Measurements from ENCODE around the gene SH3TC1. TPM values are rescaled to one million over a fixed set of nuclear protein-coding genes. Genes with fewer than 3 reads are reported as not detected.
A peak's percentile ranks its signal among the peaks of the same experiment; 100 is the strongest.

The SH3TC1 gene
- total RNA-seq: 10 to 100 TPM; 15.0 to 78.6 (median 41.4) TPM

DNA sequence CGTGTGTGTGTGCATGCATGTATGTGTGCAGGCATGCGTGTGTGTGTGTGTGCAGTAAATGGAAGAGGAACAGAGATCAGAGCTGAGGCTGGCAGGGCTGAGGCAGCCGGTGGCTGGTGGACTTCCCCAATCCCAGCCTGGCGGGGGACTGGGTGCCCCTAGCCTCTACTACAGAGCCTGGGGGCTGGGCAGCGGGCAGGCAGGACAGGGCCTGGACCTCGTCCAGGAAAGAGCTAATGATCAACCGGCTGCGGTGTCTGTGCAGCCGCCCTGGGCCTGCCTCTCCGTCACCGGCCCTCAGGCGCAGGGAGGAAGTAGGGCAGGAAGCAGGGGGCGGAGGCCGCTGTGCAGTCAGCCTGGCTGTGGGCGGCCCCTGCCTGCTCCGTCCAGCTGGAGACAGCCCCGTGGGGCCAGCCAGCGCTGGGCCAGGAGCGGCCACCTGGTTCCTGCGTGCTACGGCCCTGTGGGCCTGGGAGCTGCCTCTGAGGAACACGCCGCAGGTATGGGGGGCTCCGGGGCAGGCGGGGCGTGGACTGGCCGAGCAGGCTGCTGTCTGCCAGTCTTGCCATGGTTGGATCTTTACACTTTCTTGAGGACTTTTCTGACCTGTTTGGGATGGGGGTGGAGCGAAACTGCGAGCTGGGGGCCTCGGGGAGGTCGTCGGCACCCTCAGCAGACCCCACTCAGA lies at the start of gene SH3TC1:
Gene SH3TC1 (plus strand): TSS at position 385 of the 688 bp plus-strand sequence. CDS start 5,905 bp downstream, outside the sequence.
- no peaks in the 10 kb centered on the region for H3K9me3 ChIP-seq
- H3K27ac ChIP-seq: peak within 1 kb of the TSS; percentile 76 to 87 (median 80)
- in situ Hi-C loops (cut with MboI; ENCODE audit: low pct_ligation_motif_present in 1 of 4, low pct_unique_long_range_greater_than_20kb in 1 of 4, low sequenced_read_pairs in 3 of 4) (no loop called here), intact Hi-C loops (cut with DNase I; ENCODE audit: low total_unique reads) (no loop called here)
- TF ChIP-seq POLR2AphosphoS5 (IDR thresholded peaks at IDR 0.05) (peak; percentile 81 to 86 (median 83)), POLR2A (IDR thresholded peaks at IDR 0.05) (peak; percentile 81), EP300 (IDR thresholded peaks at IDR 0.05; ENCODE audit: low read depth) (no peak)
- TF ChIP-seq, protein P1, sequence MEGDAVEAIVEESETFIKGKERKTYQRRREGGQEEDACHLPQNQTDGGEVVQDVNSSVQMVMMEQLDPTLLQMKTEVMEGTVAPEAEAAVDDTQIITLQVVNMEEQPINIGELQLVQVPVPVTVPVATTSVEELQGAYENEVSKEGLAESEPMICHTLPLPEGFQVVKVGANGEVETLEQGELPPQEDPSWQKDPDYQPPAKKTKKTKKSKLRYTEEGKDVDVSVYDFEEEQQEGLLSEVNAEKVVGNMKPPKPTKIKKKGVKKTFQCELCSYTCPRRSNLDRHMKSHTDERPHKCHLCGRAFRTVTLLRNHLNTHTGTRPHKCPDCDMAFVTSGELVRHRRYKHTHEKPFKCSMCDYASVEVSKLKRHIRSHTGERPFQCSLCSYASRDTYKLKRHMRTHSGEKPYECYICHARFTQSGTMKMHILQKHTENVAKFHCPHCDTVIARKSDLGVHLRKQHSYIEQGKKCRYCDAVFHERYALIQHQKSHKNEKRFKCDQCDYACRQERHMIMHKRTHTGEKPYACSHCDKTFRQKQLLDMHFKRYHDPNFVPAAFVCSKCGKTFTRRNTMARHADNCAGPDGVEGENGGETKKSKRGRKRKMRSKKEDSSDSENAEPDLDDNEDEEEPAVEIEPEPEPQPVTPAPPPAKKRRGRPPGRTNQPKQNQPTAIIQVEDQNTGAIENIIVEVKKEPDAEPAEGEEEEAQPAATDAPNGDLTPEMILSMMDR (IDR thresholded peaks at IDR 0.05): no peak
- no peaks in the 10 kb centered on the region for H3K27me3 ChIP-seq
- H3K36me3 ChIP-seq: no peaks in the 10 kb centered on the region
- peak; percentile 92 for DNase-seq
- H3K4me3 ChIP-seq: peak within 1 kb of the TSS; percentile 13 to 52 (median 32)
- WGBS, 2 donors (ENCODE audit: low coverage in 1 of 2): 11 to 40% methylated on average over 1 to 14 of the region's 32 CpGs
- H3K4me1 ChIP-seq: peaks cover 6 to 26% (median 24%) of the 10 kb centered on the region in 4 donors

GRCh38 chr4:8149664-8150063 lies 49.4 kb upstream of the SH3TC1 start:
- H3K27me3 ChIP-seq: no peaks in the 10 kb centered on the region
- peaks cover 0 to 12% (median 0%) of the 10 kb centered on the region in 4 donors for H3K4me1 ChIP-seq
- TF ChIP-seq EP300 (IDR thresholded peaks at IDR 0.05; ENCODE audit: low read depth) (no peak), POLR2AphosphoS5 (IDR thresholded peaks at IDR 0.05) (no peak), POLR2A (IDR thresholded peaks at IDR 0.05) (no peak)
- TF ChIP-seq, protein P1 (IDR thresholded peaks at IDR 0.05): no peak
- no peaks in the 10 kb centered on the region for H3K9me3 ChIP-seq
- H3K36me3 ChIP-seq: no peaks in the 10 kb centered on the region
- no peak for DNase-seq
- no peak overlapping the region for H3K27ac ChIP-seq
- H3K4me3 ChIP-seq: no peak overlapping the region
- 67 to 78% methylated on average over 1 to 7 of the region's 7 CpGs for WGBS, 2 donors (ENCODE audit: low coverage in 1 of 2)
- intact Hi-C loops (cut with DNase I; ENCODE audit: low total_unique reads) (no loop called here), in situ Hi-C loops (cut with MboI; ENCODE audit: low pct_ligation_motif_present in 1 of 4, low pct_unique_long_range_greater_than_20kb in 1 of 4, low sequenced_read_pairs in 3 of 4) (loop anchor here in 1 of 4 donors (25.0 kb wide), 1 partner anchor 263 kb away; no protein-coding TSS in a partner anchor)

- intact Hi-C loops (cut with DNase I; ENCODE audit: low total_unique reads) (no loop called here), in situ Hi-C loops (cut with MboI; ENCODE audit: low pct_ligation_motif_present in 1 of 4, low pct_unique_long_range_greater_than_20kb in 1 of 4, low sequenced_read_pairs in 3 of 4) (loop anchor here in 1 of 4 donors (25.0 kb wide), 1 partner anchor 262 kb away; no protein-coding TSS in a partner anchor)
- H3K36me3 ChIP-seq: no peaks in the 10 kb centered on the region
- peaks cover 0 to 6% (median 0%) of the 10 kb centered on the region in 4 donors for H3K4me1 ChIP-seq
- no peak overlapping the region for H3K4me3 ChIP-seq
- no peak for TF ChIP-seq EP300 (IDR thresholded peaks at IDR 0.05; ENCODE audit: low read depth)
- TF ChIP-seq POLR2AphosphoS5 (IDR thresholded peaks at IDR 0.05): no peak
- TF ChIP-seq POLR2A (IDR thresholded peaks at IDR 0.05): no peak
- TF ChIP-seq, protein P1 (IDR thresholded peaks at IDR 0.05): no peak
- DNase-seq: no peak
- H3K27ac ChIP-seq: no peak overlapping the region
- H3K9me3 ChIP-seq: no peaks in the 10 kb centered on the region
- WGBS, 2 donors (ENCODE audit: low coverage in 1 of 2): 75 to 76% methylated on average over 8 to 29 of the region's 29 CpGs
- H3K27me3 ChIP-seq: no peaks in the 10 kb centered on the region
Measured at GRCh38 chr4:8150152-8151090, 48.7 kb upstream of the SH3TC1 start.

GRCh38 chr4:8151165-8151650 lies 47.9 kb upstream of the SH3TC1 start:
- TF ChIP-seq POLR2A (IDR thresholded peaks at IDR 0.05) (no peak), POLR2AphosphoS5 (IDR thresholded peaks at IDR 0.05) (no peak), EP300 (IDR thresholded peaks at IDR 0.05; ENCODE audit: low read depth) (no peak)
- TF ChIP-seq, protein P1 (IDR thresholded peaks at IDR 0.05): no peak
- Histone ChIP-seq H3K4me3 (no peak overlapping the region), H3K4me1 (no peaks in the 10 kb centered on the region), H3K36me3 (no peaks in the 10 kb centered on the region), H3K9me3 (no peaks in the 10 kb centered on the region), H3K27me3 (no peaks in the 10 kb centered on the region), H3K27ac (no peak overlapping the region)
- 95% methylated on average over 15 of the region's 15 CpGs; no CpG with 5 or more reads in 1 of the 2 donors for WGBS, 2 donors (ENCODE audit: low coverage in 1 of 2)
- no peak for DNase-seq
- intact Hi-C loops (cut with DNase I; ENCODE audit: low total_unique reads): no loop called here
- in situ Hi-C loops (cut with MboI; ENCODE audit: low pct_ligation_motif_present in 1 of 4, low pct_unique_long_range_greater_than_20kb in 1 of 4, low sequenced_read_pairs in 3 of 4): loop anchor here in 1 of 4 donors (25.0 kb wide), 1 partner anchor 261 kb away; no protein-coding TSS in a partner anchor

Data from transverse colon (tissue), 4 donors.